HG02973 (cell line): ENCODE measurements around the gene CYP46A1.

Experiments
- ATAC-seq: cut with Tn5 transposase; IDR thresholded peaks from one replicate; pipeline ENCODE4 v1.9.1; 2021; ENCODE audit warnings: moderate library complexity; ENCODE audit not compliant: unreplicated experiment

CYP46A1 gene

GRCh38 chr14:99727096-99727870 lies 43.2 kb downstream of the CYP46A1 start:
- ATAC-seq: no peak

GRCh38 chr14:99728231-99728920 lies 44.3 kb downstream of the CYP46A1 start:
- ATAC-seq: no peak

DNA sequence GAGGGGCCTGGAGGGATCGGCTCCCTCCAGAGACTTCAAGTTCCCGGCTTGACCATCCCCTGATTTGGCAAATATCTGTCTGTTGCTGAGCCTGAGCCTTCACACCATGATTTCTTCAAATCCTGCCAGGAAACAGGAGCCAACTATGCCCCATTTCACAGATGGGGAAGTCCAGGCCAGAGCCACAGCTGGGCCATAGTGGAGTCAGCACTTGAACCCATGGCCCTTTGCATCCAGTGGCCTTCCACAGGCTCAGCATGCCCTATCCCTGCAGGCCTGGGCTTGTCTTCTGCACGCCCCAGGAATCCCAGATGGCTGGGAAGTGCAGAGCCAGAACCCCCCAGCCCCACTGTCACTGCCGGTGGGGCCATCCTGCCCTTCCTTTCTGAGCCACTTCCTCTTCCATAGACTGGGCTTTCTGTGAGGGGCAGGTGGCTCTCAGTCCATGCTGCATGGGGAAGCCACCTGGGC lies 44.9 kb downstream of the CYP46A1 start:
- no peak for ATAC-seq

- ATAC-seq: peak; percentile 67
Measured at GRCh38 chr14:99729991-99730875, 46.1 kb downstream of the CYP46A1 start.

DNA sequence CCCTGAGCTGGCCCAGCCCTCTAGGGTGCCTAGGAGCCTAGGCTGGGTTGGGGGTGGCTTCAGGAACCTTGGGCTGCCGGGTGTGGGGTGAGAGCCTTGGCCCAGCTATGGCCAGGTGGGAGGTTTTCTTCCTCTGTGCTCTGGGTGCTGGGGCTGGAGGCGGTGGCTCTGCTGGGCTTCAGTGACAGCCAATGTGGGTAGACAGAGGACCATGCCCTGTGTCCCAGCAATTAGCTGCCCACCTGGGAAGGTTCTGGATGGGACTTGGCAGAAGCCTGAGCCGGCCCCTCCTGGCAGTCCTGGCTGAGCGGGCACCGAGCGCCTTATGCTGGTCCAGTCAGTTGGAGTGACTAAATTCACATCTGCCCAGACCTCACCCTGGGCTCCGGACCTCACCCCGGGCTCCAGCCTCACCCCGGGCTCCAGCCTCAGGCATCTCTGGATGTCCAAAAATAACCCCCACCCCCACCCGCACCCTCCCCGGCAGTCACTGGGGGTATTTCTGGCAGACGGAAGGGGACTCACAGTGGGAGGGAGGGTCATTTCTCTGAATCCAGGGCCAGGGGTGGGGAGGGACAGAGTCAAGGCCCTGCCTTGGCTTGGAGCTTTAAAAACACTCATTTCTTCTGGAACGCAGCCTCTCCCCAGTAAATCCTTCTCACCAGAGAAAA lies 46.9 kb downstream of the CYP46A1 start:
- ATAC-seq: no peak

- ATAC-seq: no peak
Measured at GRCh38 chr14:99731547-99732435, 47.7 kb downstream of the CYP46A1 start.

- ATAC-seq: no peak
Measured at GRCh38 chr14:99732436-99733210, 48.5 kb downstream of the CYP46A1 start.

GRCh38 chr14:99733211-99733539 lies 49.1 kb downstream of the CYP46A1 start:
- ATAC-seq: no peak

- no peak for ATAC-seq
Measured at GRCh38 chr14:99733540-99734405, 49.7 kb downstream of the CYP46A1 start.

DNA sequence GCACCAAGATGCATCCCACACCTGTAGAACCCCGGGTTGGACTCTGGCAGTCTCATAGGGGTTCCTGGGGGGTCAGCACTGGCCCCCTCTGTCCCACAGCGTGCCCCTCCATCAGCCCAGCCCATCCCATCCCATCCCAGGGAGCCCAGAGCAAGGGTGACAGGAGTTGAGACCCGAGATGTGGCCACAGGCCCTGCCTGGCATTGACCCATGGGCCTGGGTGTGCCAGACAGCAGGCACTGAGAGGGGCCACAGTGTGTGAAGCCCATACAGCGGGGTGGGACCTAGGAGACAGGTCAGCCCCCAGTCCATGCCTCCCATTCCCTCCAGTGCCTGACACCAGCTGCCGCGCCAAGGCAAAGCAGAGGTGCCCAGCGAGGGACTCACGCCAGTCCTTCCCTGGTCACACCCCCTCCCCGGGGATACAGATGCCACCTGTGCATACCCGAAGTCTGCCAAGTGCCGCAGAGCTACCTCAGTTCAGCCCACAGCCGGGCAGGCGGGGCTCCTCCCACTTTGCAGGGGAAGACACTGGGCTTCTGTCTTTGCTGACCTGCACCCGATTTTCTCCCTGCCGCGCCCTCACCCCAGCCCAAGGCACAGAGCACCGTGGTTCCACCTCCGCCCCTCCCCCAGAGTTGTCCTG lies 50.4 kb downstream of the CYP46A1 start:
- no peak for ATAC-seq

DNA sequence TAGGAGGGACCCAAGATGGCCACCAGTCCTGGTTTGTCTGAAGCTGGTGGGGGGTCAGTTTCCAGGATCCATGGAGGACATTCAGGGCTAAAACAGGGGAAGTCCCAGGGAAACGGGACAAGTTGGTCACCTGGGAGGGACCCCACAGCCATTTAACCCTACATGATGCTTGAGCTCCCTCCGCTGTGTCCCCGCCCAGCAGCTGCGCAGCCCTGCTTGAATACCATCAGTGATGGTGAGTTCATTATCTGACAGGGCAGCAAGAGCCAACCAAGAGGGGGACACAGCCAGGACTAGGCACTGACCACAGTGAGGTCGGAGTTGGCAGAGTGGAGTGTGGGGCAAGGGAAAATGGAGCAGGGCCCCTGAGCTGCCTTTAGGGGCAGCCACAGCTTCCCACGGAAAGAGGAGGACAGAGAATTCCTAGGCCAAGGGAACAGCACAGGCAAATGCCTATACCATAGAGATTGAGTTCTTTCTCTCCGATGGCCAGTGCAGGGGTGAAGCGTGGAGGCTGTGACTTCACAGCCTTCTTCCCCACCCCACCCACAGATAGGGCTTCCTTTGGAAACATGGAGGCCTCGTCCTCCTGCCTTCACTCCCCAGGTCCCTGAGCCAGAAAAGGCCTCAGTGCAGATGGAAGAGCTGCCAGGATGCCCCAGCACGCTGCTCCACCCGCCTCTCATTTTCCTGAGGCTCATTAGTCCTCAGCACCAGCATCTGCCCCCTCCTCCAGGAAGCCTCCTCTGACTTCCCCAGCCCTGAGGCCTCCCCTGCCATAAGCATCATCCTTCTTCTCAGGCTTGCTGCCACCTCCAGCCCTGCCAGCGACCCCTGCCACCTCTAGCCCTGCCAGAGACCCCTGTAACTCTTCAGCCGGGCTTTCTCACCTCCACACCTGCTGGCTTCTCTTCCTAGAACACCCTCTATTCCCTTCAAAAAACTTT lies 51.4 kb downstream of the CYP46A1 start:
- ATAC-seq: no peak

- ATAC-seq: no peak
Measured at GRCh38 chr14:99736603-99737371, 52.7 kb downstream of the CYP46A1 start.

- ATAC-seq: no peak
Measured at GRCh38 chr14:99737451-99737951, 53.4 kb downstream of the CYP46A1 start.

DNA sequence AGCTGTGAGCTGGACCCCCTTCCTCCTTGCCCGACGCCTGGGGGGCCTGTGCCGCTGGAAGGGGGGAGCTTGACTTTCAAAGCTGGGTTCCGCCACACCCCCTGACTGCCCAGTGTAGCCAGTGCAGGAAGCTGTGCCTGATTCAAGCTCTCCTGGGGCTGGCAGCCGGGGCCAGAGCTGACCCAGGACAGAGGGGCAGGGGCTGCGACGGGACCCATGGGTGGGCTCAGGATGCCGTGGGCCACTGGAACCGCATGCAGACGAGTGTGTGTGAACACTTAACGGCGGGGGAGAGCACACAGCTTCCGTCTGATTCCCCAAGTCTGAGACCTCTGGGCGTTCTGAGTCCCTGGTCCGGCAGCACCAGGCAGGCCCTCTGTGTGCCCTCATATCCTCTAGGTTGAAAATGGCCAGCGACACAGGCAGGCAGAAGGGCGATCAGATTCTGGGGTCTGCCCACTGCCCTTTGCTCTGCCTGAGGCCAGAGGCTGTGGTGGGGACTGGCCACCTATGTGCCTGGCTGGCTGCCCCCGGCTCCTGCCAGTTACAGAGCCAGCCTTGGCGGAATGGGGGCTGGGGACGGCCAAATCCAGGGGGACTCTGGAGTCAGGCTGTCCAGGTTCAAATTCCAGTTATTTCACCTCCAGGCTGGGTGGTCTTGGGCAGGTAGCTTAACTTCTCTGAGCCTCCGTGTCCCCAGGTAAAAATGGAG lies 54.0 kb downstream of the CYP46A1 start:
- ATAC-seq: no peak

- no peak for ATAC-seq
Measured at GRCh38 chr14:99740411-99740810, 56.3 kb downstream of the CYP46A1 start.
